ENCODE measurements around the gene STXBP5.

DNA sequence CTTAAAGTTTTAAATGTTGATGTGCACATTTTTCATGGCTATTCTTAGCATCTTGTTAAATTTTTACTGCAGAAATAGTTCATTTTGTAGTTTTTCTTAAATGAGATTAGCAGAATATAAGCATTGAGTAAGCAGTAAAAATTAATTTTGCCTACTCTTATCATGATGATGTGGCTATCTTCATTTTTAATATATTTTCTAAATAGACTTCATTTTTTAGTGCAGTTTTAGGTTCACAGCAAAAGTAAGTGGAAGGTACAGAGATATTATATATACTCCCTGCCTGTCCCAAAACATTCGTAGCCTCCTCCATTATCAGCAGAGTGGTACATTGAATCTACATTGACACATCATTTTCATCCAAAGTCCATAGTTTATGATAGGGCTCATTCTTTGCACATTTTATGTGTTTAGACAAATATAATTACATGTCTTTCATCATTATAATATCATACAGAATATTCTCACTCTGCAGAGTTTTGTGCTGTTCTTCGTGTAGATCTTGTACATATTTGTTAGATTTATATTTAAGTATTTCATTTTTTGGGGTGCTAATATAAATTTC, 13.7 kb downstream of the STXBP5 start:
- no peak for TF ChIP-seq EZH2phosphoT487 (IDR thresholded peaks at IDR 0.05; ENCODE audit: low read depth)
- TF ChIP-seq, protein P1, sequence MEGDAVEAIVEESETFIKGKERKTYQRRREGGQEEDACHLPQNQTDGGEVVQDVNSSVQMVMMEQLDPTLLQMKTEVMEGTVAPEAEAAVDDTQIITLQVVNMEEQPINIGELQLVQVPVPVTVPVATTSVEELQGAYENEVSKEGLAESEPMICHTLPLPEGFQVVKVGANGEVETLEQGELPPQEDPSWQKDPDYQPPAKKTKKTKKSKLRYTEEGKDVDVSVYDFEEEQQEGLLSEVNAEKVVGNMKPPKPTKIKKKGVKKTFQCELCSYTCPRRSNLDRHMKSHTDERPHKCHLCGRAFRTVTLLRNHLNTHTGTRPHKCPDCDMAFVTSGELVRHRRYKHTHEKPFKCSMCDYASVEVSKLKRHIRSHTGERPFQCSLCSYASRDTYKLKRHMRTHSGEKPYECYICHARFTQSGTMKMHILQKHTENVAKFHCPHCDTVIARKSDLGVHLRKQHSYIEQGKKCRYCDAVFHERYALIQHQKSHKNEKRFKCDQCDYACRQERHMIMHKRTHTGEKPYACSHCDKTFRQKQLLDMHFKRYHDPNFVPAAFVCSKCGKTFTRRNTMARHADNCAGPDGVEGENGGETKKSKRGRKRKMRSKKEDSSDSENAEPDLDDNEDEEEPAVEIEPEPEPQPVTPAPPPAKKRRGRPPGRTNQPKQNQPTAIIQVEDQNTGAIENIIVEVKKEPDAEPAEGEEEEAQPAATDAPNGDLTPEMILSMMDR (IDR thresholded peaks at IDR 0.05; ENCODE audit: low read depth, low read length): no peak
